SH-SY5Y (cell line): ENCODE measurements around the gene LRRC2.

Experiments used
- GATA2 ChIP-seq: IDR thresholded peaks from 2 replicates; pipeline ENCODE4 v1.6.1; 2011; ENCODE audit warnings: mild to moderate bottlenecking, low read depth, low read length
- GATA3 ChIP-seq: IDR thresholded peaks from 2 replicates; pipeline ENCODE4 v1.6.1; 2011; ENCODE audit warnings: low read depth, mild to moderate bottlenecking, low read length, moderate library complexity

DNA sequence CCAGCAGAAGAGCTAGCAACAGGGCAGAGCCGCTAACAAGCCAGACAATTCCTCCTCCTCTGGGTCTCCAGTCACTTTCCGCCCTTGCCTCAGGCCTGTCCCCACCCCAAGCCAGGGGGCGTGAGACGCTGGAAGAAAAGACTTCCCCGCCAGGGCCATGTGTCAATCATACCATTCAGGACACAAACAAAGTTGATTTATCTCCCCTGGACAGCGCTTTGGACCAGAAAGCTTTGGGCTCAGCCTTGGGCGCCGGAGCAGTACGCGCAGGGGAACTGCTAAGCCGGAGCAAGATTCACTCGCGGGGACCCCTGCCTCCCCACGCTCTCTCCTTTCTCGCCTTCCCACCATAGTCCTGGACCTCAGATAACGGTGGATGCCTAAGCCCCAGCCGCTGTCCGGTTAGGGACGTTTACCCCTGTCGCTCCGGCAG lies 479 bp downstream of the LRRC2 start:
- TF ChIP-seq GATA2 (no peak), GATA3 (no peak)
